Measurements from ENCODE around the gene FHIT.
"Not testable (repeated sequence)": the region's sequence is repeated elsewhere in the genome, so short reads cannot be mapped to it uniquely, and the experiment has no call there.

Gene FHIT

DNA sequence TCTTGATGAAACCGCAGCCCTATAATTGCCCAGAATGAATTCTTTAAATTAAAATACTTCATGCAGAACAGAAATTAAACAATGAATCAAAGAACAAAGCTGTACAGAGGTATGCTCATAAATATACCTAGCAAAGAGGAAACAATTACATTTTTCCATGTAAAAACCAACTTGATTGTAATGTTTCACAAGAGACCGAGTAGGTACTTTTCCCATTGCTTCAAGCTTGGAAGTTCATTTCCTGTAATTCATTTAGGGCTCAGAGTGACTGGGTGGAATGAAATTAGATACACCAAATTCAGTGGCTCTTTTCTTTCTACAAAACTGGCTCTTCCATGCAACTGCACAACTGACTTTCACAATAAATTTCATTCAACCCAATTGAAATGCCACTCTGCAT, 51.4 kb downstream of the FHIT start:
- H3K27me3 ChIP-seq: no peaks in the 10 kb centered on the region
- TF ChIP-seq, protein P1, sequence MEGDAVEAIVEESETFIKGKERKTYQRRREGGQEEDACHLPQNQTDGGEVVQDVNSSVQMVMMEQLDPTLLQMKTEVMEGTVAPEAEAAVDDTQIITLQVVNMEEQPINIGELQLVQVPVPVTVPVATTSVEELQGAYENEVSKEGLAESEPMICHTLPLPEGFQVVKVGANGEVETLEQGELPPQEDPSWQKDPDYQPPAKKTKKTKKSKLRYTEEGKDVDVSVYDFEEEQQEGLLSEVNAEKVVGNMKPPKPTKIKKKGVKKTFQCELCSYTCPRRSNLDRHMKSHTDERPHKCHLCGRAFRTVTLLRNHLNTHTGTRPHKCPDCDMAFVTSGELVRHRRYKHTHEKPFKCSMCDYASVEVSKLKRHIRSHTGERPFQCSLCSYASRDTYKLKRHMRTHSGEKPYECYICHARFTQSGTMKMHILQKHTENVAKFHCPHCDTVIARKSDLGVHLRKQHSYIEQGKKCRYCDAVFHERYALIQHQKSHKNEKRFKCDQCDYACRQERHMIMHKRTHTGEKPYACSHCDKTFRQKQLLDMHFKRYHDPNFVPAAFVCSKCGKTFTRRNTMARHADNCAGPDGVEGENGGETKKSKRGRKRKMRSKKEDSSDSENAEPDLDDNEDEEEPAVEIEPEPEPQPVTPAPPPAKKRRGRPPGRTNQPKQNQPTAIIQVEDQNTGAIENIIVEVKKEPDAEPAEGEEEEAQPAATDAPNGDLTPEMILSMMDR (IDR thresholded peaks at IDR 0.05): no peak

DNA sequence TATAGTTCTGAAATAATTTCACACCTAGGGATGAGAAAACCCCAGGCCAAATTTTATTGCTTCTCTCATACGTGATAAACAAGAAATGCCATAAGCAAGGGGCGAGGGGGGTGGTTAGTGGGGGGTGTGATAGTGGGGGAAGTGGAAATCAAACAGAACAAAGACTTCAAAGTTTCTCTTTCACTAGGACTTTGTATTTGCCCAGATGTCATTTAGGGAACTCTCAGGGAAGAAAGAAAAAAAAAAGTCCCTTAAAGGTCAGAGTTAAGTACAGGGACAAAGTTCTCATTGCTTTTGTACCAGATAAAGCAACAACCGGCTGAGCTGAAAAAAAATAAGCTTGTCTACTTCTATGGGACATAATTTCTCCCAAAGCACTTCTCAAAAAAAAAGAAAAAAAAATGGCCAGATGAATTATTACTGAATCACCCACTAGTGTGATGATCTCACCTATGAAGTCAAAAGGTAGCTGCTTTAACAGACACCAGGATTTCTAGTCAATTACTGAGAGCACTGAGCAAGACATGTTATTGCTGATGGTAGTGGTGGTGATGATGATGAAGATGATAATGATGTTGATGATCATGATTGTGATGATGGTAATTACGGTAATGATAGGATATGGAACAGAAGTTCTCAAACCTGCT, 56.2 kb downstream of the FHIT start:
- intact Hi-C loops (cut with DNase I; ENCODE audit: low total_unique reads): no loop called here
- Histone ChIP-seq H3K4me3 (no peak overlapping the region), H3K27ac (no peak overlapping the region), H3K4me1 (no peaks in the 10 kb centered on the region), H3K27me3 (no peaks in the 10 kb centered on the region), H3K36me3 (no peaks in the 10 kb centered on the region), H3K9me3 (no peaks in the 10 kb centered on the region)
- no peak for DNase-seq
- TF ChIP-seq, protein P1 (IDR thresholded peaks at IDR 0.05): no peak

More for the DNA sequence above, 51.4 kb downstream of the FHIT start:
- DNase-seq: no peak
- no peaks in the 10 kb centered on the region for H3K36me3 ChIP-seq
- H3K4me1 ChIP-seq: no peaks in the 10 kb centered on the region
- H3K27ac ChIP-seq: no peak overlapping the region
- no peak overlapping the region for H3K4me3 ChIP-seq
- no peaks in the 10 kb centered on the region for H3K9me3 ChIP-seq
- intact Hi-C loops (cut with DNase I; ENCODE audit: low total_unique reads): no loop called here

DNA sequence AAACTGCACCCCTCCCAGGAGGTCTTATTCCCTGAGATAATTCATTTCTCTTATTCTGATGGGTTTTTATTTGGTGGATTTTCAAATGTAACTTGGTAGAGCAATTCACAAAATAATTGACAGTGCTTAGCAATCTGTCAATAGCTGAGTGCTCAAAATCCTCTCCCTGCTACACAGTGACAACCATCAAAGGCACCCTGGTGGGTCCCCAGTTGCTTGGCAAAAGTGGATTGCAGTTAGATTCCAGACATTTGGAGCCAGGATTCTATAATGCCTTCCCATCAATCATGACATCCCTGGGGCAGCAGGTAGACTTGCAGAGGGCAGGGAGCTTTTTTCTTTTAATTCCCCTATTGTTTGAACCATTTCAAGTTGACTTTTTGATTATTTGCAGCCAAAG, 59.0 kb downstream of the FHIT start:
- intact Hi-C loops (cut with DNase I; ENCODE audit: low total_unique reads): no loop called here
- DNase-seq: no peak
- TF ChIP-seq, protein P1 (IDR thresholded peaks at IDR 0.05): no peak

DNA sequence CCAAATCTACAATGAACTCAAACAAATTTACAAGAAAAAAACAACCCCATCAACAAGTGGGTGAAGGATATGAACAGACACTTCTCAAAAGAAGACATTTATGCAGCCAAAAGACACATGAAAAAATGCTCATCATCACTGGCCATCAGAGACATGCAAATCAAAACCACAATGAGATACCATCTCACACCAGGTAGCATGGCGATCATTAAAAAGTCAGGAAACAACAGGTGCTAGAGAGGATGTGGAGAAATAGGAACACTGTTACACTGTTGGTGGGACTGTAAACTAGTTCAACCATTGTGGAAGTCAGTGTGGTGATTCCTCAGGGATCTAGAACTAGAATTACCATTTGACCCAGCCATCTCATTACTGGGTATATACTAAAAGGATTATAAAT, 61.0 kb downstream of the FHIT start:
- H3K9me3 ChIP-seq; H3K4me1 ChIP-seq; H3K27ac ChIP-seq; H3K4me3 ChIP-seq; DNase-seq; intact Hi-C loops (cut with DNase I; ENCODE audit: low total_unique reads); H3K27me3 ChIP-seq; H3K36me3 ChIP-seq: not testable (repeated sequence)

More for the DNA sequence above, 59.0 kb downstream of the FHIT start:
- no peaks in the 10 kb centered on the region for H3K36me3 ChIP-seq
- H3K27ac ChIP-seq: no peak overlapping the region
- no peaks in the 10 kb centered on the region for H3K27me3 ChIP-seq
- H3K4me3 ChIP-seq: no peak overlapping the region
- no peaks in the 10 kb centered on the region for H3K4me1 ChIP-seq
- H3K9me3 ChIP-seq: no peaks in the 10 kb centered on the region

DNA sequence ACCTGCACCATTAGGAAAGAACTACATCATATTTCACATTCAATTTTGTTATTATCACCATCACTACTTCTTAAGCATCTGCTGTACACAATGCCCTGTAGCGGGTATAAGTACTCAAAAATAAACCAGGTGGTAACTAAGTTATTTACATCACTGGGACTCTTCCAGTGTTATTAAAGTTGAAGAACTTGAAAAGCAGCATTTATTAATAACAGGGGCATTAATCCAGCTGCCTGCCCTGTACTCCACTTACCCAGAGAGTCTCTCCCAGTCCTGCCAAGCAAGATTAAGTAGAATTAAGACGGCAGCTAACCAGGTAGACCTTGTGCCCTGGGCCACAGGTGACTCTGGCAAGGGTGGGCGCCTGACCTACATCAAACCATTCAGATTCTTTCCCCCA, 65.2 kb downstream of the FHIT start:
- no peak overlapping the region for H3K27ac ChIP-seq
- H3K27me3 ChIP-seq: no peaks in the 10 kb centered on the region
- H3K9me3 ChIP-seq: no peaks in the 10 kb centered on the region
- H3K4me1 ChIP-seq: peaks cover 0 to 6% (median 0%) of the 10 kb centered on the region in 4 donors
- H3K36me3 ChIP-seq: no peaks in the 10 kb centered on the region
- TF ChIP-seq, protein P1 (IDR thresholded peaks at IDR 0.05): no peak
- no peak for DNase-seq
- no peak overlapping the region for H3K4me3 ChIP-seq
- intact Hi-C loops (cut with DNase I; ENCODE audit: low total_unique reads): no loop called here

DNA sequence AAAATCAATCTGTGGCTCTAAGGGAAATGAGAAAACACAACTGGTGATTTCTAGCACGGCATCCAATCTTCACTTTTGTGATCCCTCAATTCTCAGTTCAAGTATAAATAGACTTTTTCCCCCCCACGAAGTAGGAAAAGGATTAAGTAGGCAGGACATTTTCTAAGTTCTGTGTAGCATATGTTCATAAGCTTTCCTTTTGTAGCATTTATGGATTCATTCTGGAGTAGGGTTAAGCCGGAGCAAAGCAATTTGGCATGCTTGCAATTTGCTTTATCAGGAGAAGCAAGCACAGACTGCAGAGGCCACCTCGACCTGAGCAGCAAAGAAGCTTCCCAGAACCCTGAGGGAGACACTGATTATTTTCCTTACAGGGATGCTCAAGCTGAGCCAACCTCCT, 66.3 kb downstream of the FHIT start:
- Histone ChIP-seq H3K4me3 (no peak overlapping the region), H3K27ac (no peak overlapping the region), H3K4me1 (peaks cover 0 to 6% (median 0%) of the 10 kb centered on the region in 4 donors), H3K9me3 (no peaks in the 10 kb centered on the region), H3K36me3 (no peaks in the 10 kb centered on the region), H3K27me3 (no peaks in the 10 kb centered on the region)
- intact Hi-C loops (cut with DNase I; ENCODE audit: low total_unique reads): no loop called here
- DNase-seq: no peak
- TF ChIP-seq, protein P1 (IDR thresholded peaks at IDR 0.05): no peak

Data from tibial artery (tissue), 4 donors.